ENCODE measurements around the gene MAP2K2.

Gene MAP2K2

DNA sequence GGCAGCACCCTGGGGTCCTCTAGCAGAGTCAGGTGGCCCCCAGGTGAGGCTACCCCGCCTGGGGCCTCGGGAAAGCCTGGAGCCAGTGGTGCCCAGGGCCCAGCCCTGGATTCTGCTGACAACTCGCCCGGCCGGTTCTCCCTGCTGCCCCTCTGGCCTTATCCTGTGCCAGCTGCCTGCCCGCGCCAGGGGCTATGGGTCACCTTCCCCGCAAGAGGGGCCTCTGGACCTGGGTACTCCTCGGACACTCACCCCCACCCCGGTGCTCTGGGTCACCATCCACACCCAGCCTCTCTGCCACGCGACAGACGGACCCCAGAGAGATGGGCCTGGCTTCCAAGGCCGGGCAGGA, 81.2 kb downstream of the MAP2K2 start:
- no peak for FAIRE-seq

GRCh38 chr19:4042064-4042730, 81.7 kb downstream of the MAP2K2 start:
- no peak for FAIRE-seq
